HG02763 (cell line): Measurements from ENCODE around the gene CDRT15.
"Not testable (repeated sequence)": the region's sequence is repeated elsewhere in the genome, so short reads cannot be mapped to it uniquely, and the experiment has no call there.

Source experiments
- ATAC-seq: cut with Tn5 transposase; IDR thresholded peaks from one replicate; pipeline ENCODE4 v1.9.1; 2021; ENCODE audit warnings: mild to moderate bottlenecking, moderate library complexity; ENCODE audit not compliant: unreplicated experiment

CDRT15 gene

DNA sequence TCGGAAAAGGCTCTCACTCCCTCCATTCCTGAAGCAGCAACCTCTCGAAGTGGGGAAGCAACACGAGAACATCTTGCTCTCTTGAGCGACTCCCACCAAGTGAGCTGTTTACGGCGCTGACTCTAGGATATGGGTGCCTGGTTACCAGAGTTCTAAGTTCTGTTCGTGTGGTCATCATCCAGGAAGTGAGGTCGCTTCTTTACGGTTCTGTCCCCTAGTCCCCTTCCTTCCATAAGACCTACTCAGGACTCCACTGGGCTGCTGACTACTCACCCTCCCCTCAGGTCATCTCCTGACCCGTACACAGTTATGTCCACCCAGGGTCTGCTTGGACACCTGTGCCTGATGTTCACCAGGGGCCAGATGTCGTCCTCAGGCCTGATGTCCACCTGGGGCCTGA lies at the start of gene CDRT15:
TSS of gene CDRT15 (minus strand) at position 101 of the 400 bp plus-strand sequence. CDS start at position 72, 29 bp downstream.
- ATAC-seq: not testable (repeated sequence)

DNA sequence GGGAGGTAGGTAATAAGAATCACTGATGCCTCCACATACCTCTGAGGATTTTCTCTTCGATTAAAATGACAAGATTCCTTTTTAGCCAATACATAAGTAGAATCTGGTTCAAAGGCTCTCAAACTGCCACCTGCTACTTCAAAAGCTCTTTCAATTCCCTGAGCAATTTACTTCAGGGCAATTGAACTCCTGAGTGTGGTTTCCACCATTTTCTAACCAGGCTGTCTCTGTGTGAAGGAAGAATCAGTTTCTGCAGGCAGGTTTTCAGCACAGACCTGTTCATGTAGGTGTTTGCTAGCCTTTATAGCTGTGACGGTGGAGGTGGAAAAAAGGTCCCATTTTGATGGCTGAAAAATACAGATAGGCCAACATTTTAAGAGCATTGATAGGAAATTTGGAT lies 46.1 kb upstream of the CDRT15 start:
- no peak for ATAC-seq

DNA sequence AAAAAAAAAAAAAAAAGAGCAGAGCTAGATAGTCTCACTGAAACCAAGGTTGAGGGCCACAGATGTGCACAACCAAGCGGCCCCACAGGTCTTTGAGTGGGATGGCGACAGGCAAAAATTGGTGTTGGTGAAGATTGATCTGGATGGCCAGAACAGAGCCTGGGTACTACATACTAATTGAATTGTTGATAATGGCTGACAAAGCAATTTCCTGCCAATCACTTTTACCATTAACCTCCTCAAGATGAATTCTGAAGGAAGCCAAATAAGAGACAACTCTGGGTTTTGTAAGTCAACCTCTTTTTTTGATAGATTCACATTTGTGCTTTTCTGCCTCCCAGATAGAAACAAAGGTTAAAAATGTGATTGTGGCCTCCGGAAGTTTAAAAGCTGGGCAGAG lies 44.9 kb upstream of the CDRT15 start:
- ATAC-seq: no peak

DNA sequence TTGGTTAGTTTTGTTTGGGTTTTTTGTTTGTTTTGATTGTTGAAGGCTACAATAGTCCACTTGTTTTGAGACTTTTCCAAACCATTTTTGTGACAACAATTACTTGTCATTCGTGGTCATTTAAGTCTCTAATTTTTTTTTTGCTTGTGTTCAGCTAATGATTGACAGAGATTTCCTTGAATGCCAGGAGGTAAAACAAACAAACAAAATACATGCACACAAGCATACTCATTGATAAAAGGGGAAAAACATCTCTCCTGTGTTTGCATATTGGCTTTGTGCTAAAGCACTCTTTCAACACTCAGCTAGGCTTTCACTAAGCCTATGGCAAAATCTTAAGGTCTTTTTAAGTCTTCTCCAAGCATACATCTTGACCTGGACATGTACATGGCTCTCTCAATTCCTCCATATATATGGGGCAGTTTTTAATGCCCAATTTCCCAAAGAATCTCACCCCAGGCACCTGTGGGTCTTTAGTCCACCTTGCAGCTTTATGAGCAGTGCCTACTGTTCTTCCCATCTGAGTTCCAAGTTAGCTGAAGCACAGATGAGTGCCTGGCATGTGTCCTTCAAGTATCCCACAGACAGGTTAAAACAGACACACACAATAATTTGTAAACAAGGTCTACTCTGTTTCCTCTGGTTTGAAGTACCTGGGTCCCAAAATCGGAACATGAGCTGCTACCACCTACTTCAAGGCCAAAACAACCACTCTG lies 40.0 kb upstream of the CDRT15 start:
- ATAC-seq: no peak

DNA sequence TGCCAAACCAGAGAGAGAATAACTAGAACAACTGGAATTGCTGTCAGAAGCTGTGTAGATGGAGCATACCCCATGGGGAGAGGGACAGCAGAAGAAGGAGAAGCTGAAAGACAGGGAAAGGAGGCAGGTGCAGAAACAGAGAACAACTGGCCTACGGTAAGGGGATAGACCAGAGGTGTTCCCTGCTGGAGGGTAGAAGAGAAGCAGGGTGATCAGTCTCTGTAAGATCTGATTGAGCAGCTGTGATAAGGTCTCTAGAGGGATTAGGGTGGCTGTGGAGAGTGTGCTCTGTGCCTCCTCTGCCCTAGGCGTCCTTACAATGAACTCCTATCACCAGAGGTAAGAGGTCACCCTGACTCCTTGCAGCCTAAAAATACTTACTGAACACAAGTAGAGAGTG lies 33.8 kb upstream of the CDRT15 start:
- ATAC-seq: no peak

DNA sequence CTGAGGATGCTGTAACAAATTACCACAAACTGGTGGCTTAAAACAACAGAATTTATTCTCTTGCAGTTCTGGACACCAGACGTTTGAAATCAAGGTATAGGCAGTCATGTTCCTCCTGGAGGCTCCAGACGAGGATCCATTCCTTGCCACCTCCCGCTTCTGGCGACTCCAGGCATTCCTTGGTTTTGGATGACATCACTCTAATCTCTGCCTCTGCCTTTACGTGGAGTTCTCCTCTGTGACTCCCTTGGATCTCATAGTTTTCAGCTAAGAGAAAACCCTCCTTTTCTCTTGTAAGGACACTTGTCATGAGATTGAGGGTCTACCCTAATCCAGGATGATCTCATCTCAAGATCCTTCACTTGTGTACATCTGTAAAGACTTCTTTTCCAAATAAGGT lies 32.8 kb upstream of the CDRT15 start:
- no peak for ATAC-seq

DNA sequence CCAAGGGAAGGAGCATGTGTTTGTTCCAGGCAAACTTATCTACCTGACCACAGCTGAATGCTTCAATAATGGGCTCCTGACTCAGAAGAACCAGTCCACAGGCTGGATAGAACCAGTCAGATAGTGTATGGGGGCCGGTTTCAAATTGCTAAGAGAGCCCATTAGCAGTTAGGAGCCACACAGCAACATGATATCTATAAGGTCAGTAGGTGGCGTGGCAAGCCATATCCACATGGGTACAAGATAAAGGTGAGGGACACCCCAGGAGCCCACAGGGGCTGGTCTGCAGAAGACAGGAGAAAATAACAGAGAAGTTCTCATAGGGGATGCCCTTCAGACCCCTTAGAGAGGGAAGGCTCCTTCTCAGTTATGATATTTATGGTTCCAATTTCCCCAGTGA lies 31.6 kb upstream of the CDRT15 start:
- no peak for ATAC-seq

DNA sequence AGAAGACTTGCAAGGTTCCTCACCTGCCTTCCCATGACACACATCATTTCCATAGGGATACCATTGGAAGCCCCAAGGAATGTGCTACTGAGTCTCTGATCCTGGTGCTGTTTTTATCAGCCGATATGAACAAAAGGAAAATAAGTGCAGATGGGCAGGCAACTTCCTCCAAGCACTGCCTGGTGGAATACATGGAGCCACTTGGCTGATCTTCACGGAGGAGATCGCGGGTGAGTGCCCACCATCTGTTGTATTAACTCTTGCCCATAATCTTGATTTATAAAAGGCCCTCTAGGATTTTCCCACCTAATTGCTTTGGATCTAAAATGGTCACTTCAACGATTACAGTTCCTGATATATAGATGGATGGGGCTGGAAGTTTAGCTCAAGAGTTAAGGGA lies 24.7 kb upstream of the CDRT15 start:
- no peak for ATAC-seq

DNA sequence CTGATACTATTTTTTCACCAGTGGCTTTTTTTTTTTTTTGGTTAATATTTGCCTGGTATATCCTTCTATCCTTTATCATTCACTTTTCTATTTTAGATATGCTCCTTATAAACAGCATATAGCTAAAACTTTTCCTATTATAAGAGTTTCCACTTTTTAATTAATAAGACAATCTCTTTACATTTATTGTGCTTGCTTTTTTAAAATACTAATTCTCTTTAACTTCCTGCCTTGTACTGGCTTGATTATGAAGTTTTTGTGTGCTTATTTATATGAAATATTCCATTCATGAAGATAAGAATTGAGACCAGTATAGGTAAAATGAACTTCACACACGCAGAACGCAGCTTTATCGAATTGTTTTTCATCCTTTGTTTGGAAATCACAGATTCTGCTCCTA lies 9.0 kb upstream of the CDRT15 start:
- no peak for ATAC-seq

DNA sequence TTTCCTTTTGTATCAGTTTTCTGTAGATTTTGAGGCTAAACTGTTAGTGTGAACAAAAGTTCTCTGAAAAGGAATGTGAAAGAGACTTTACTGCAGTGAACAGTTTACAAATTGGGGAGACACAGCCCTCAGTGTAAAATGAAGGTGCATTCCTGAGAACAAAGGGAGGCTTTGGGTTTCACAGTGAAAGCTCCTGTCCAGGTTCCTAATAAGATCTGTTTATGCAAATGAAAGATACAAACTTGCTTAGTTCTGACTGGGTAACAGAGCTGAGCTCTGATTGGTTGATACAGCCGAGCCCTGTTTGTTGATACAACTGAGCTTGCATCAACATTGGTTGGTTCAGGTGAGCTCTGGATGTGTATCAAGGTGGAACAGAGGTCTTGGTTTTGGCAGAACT lies 8.3 kb upstream of the CDRT15 start:
- no peak for ATAC-seq

DNA sequence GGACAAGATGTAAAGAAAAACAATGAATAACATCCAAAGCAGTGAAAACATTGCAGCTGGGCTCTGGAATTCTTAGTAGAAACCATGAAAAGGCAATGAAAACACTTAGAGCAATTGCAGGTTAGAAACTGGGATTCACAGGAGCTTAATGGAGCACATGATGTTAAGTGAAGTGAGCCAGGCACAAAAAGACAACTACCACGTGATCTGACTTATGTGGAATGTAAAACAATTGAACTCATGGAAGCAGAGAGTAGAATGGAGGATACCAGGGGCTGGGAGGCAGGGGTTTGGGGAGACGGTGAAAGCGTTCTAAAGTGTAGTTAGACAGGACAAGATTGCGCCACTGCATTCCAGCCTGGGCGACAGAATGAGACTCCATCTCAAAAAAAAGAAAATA lies 2.6 kb upstream of the CDRT15 start:
- ATAC-seq: not testable (repeated sequence)

DNA sequence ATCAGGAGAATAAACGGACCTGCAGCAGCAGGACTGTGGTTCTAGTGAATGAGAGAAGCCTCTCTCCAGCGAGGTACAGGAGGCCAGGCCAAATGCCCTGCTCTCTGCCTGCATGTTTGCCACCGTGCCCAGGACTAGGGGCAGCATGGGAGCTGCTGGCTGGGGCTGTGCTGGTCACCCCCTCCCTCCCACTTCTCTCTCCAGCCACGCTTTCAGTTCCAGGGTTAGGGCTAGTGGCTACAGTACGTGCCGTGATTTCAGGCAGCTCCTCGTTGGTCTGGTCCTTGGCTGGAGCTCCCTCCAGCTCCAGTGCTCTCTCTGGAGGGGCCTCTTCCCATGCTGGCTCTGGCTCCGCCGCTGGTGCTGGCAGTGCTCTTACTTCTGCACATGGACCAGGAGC lies 630 bp downstream of the CDRT15 start:
- not testable (repeated sequence) for ATAC-seq

DNA sequence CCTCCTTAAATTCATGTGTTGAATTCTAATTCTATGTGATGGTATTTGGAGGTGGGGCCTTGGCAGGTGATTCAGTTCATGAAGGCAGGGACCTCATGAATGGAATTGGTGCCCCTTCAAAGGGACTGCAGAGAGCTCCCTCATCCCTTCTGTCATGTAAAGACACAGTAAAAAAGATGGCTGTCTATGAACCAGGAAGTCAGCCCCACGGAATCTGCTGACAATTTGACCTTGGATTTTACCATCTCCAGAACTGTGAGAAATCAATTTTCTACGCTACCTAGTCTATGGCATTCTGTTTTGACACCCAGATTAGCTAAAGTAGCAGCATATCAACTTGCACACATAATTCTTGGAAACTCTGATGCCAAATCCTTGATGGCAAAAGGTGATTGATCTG lies 1.6 kb downstream of the CDRT15 start:
- ATAC-seq: not testable (repeated sequence)

DNA sequence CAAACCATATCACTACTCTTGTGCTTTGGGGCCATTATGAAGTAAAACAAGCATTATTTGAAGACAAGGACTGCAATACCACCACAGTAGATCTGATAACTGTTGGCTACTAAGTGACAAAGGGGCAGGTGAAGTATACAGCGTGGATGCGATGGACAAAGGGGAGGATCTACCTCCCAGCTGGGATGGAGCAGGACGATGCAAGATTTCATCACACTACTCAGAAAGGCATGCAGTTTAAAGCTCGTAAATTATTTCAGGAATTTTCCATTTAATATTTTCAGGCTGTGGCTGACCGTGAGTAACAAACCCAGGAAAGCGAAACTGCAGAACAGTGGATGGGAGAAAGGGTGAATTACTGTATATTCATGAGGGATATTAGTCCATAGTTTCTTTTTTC lies 5.5 kb downstream of the CDRT15 start:
- ATAC-seq: not testable (repeated sequence)

DNA sequence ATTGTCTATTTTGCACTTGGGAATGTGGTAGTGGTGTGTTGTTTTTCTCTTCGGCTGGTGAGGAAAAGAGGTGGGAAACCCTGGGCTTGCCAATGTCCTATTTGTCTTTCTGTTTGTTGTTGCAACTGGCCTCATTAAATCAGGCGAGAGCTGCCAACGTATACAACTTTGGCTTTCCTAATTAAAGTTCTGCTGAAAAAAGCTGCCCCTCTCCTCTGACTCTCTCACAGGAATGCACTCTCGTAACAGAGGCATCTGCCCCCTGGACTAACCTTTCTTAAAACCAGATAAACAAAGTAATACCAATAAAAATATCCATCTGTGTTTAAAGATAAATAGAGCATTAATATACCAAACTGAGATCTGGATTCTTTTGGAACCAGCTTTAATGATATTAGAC lies 7.8 kb downstream of the CDRT15 start:
- no peak for ATAC-seq

DNA sequence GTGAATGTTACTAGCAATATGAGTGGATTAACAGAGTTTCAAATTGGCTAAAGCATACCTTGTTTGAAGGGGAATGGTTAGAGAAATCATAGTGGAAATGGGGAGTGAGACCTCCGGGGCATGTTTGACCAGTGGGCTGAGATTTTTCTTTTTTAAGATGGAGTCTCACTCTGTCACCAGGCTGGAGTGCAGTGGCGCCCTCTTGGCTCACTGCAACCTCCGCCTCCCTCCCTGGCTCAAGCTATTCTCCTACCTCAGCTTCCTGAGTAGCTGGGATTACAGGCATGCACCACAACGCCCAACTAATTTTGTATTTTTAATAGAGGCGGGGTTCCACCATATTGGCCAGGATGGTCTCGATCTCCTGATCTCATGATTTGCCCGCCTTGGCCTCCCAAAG lies 9.6 kb downstream of the CDRT15 start:
- ATAC-seq: no peak

DNA sequence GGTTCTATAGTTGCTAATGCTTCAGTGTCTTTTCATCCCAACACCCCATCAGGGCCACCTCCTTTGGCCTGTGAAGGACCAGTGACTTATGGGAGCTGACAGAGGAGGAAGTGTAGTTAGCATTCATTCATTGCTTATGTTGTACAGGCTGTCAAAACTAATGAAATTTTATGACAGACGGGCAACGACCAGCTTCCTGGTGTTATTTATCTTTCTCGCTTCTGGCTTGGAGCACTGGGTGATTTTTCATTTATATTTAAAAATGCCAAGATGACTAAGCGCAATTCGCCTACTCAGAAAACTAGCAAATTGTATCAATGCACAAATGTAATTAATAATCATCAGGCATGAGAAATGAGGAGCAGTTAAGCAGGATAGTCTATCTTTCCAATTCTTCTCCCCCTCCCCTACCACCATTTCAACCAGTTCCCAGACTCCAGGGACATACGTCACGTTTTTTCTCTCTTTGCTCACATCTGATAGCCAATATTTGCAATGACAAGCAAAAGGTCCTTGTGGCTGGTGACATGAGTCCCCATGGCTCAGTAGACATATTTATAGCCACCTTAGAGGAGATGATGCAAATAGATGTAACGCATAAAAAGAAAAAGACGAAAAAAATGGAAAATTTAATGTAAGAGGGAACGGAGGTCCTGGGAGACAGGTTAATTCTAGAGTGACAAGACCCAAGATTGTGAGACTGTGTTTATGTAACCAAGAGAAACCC lies 11.2 kb downstream of the CDRT15 start:
- ATAC-seq: no peak

DNA sequence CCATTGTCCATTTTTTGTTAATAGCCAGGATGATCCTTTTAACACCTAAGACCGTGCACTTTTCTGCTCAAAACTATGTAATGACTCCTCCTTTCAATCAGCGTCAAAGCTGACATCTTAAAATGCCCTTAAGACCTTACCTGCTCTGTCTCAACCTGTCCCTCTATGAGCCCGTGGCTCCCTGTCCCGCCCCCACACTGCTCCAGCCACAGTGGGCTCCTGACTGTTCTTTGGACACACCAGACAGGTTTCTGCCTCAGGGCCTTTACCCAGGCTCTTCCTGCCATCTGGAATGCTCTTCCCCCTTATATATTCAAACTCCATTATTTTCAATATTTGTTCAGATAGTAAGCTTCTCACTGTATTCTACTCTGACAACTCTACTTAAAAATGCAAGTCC lies 14.1 kb downstream of the CDRT15 start:
- ATAC-seq: no peak

DNA sequence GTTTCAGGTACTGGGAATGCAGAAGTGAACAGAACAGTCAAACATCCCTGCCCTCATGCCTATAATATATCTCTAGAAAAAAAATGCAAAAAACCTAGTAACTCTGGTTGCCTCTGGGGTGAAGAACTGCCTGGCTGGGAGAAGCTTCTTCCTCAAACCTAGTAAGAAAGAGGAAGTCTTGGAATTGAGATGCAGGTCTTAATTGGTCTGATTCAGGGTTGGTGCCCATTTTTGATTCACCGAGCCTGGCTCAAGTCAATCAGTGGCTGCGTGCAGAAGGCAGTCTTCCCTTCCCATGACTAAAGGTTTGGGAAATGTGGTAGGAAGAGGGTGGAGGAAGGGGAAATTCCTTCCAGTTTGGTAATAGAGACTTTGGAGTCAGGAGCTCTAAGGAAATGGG lies 22.4 kb downstream of the CDRT15 start:
- no peak for ATAC-seq

DNA sequence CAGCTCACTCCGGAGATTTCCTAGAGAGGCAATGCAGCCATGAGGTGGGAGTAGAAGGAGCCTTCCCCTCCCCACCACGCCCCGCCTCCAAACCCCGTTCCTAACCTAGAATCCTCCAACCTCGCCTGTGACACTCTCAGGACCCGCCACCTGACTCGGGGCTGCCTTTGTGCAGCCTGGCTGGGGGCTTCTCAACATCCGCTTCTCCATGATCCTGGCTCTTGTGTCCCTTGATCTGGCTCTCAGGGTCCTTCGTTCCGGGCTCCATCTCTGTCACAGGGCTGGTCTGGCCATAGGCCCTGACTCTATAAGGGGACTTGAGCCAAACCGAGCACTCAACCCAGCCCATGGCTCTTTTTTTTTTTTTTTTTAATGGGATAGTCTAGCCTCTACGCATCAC lies 24.3 kb downstream of the CDRT15 start:
- ATAC-seq: no peak

DNA sequence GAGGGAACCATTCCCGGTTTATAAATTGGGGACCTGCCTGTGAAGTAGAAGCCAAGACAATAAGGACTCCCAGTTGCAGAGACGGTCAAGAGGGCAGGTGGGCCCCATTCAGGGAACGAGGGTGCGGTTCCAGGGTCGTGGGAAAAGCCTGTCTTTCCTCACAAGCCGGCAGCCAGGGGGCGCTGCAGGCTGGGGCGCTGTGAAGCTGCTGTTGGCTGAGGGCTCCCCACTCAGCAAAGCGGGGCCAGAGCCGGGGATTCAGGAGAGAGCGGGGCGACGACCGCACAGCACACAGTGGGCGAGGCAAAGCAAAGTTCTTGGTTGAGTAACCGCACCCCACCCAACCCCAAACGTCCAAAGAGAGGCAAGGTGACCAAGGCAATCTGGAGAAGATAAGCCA lies 24.9 kb downstream of the CDRT15 start:
- no peak for ATAC-seq

DNA sequence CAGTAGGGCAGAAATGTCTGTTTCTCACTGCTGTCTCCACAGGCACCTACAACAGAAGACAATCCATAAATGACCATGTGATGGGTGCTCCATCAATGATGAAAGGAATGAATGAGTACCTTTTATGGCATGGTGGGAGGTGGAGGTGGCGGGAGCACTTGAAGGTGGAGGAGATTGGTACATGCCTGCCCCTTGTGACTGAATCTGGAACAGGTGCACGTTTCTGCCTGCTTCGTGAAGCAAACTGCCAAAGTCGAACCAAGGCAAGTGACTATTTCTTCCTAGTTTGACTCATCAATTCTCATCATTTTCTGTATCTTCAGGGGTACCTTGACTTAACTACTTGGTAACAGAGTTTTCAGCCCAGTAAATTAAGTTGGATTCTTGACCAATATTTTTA lies 25.4 kb downstream of the CDRT15 start:
- no peak for ATAC-seq

DNA sequence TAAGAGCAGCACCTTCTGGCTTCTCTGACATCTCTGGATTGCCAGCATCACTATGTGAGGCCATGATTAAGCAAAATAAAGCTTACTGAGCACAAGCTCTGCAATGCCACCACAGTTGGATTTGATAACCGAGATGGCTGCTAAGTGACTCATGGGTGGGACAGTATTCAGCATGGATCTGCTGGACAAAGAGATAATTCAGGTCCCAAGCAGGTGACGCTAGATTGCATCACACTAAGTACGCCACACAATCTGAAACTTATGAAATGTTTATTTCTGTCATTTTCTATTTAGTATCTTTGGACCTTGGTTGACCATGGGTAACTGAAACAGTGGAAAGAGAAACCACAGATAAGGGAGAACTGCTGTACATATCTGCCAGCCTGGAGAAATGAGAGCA lies 27.4 kb downstream of the CDRT15 start:
- ATAC-seq: no peak
